IPS-NIHi7 (cell line): ENCODE measurements around the gene HBA2.
A peak's percentile ranks its signal among the peaks of the same experiment; 100 is the strongest.
"Not testable (repeated sequence)": the region's sequence is repeated elsewhere in the genome, so short reads cannot be mapped to it uniquely, and the experiment has no call there.

ENCODE experiments used
- DNase-seq: peaks from one replicate; pipeline ENCODE4 v3.0.0; 2012; ENCODE audit warnings: mixed read lengths; ENCODE audit errors: extremely low spot score

HBA2 gene

GRCh38 chr16:172374-172941, at the start of gene HBA2:
TSS of gene HBA2 (plus strand) at chr16:172876. CDS start at chr16:172913, 37 bp downstream.
- DNase-seq, result not testable (repeated sequence)

GRCh38 chr16:123558-124350, 48.9 kb upstream of the HBA2 start:
- DNase-seq, result not testable (repeated sequence)

- no peak for DNase-seq
These were observed 47.7 kb upstream of the HBA2 start for GRCh38 chr16:125011-125410.

GRCh38 chr16:129075-129474, 43.6 kb upstream of the HBA2 start:
- no peak for DNase-seq

- no peak for DNase-seq
These were observed 42.0 kb upstream of the HBA2 start for GRCh38 chr16:130533-131173.

GRCh38 chr16:132120-132519, 40.6 kb upstream of the HBA2 start:
- DNase-seq, result no peak

GRCh38 chr16:133716-134115, 39.0 kb upstream of the HBA2 start:
- DNase-seq, result no peak

- peak; percentile 51 for DNase-seq
These were observed 34.6 kb upstream of the HBA2 start for GRCh38 chr16:138049-138417.

GRCh38 chr16:140175-140857, 32.4 kb upstream of the HBA2 start:
- DNase-seq, result no peak

GRCh38 chr16:142405-142967, 30.2 kb upstream of the HBA2 start:
- DNase-seq, result no peak

- no peak for DNase-seq
These were observed 29.6 kb upstream of the HBA2 start for GRCh38 chr16:143047-143446.

GRCh38 chr16:143456-143855, 29.2 kb upstream of the HBA2 start:
- DNase-seq, result no peak

GRCh38 chr16:144797-145252, 27.9 kb upstream of the HBA2 start:
- no peak for DNase-seq

- DNase-seq, result no peak
These were observed 26.0 kb upstream of the HBA2 start for GRCh38 chr16:146646-147045.

- DNase-seq, result no peak
These were observed 23.5 kb upstream of the HBA2 start for GRCh38 chr16:149024-149660.

GRCh38 chr16:152141-153128, 20.2 kb upstream of the HBA2 start, which contains the start of gene HBZ:
TSS of gene HBZ (plus strand) at chr16:152644. CDS start at chr16:152910, 266 bp downstream.
- no peak for DNase-seq

- not testable (repeated sequence) for DNase-seq
These were observed 19.6 kb upstream of the HBA2 start for GRCh38 chr16:153129-153521.

- not testable (repeated sequence) for DNase-seq
These were observed 19.0 kb upstream of the HBA2 start for GRCh38 chr16:153550-154216.

- peak; percentile 55 for DNase-seq
These were observed 18.3 kb upstream of the HBA2 start for GRCh38 chr16:154217-155030.
